Measurements from ENCODE around the gene TUT4. TPM values are rescaled to one million over a fixed set of nuclear protein-coding genes. Genes with fewer than 3 reads are reported as not detected.

Gene TUT4
- total RNA-seq (10 to 100 TPM; 25.5 to 40.6 (median 32.5) TPM), polyA plus RNA-seq (10 to 100 TPM; 16.9 to 26.6 TPM)
- long read RNA-seq, donor 1, full-length matches to known transcripts = 2 of 26 reads
- long read RNA-seq, donor 1, partial matches to known transcripts = 15 of 26 reads
- long read RNA-seq, donor 1, other reads (novel, unspliced or antisense) = 9 of 26 reads
- long read RNA-seq, donor 2, partial matches to known transcripts = 12 of 21 reads
- long read RNA-seq, donor 2, other reads (novel, unspliced or antisense) = 8 of 21 reads
- long read RNA-seq, donor 3, partial matches to known transcripts = 19 of 34 reads
- long read RNA-seq, donor 3, other reads (novel, unspliced or antisense) = 15 of 34 reads

GRCh38 chr1:52552505-52553361, at the start of gene TUT4:
TUT4 (minus strand) TSS chr1:52553092; CDS start chr1:52526280, 26,812 bp downstream.
- 1% methylated on average over 60 to 68 of the region's 68 CpGs for WGBS, 2 donors
- DNase-seq (peak; percentile 81 to 86), ATAC-seq (peak; percentile 88 to 96 (median 92))
- Histone ChIP-seq H3K4me1 (peaks cover 0 to 37% (median 27%) of the 10 kb centered on the region in 9 donors), H3K27me3 (no peaks in the 10 kb centered on the region), H3K36me3 (no peaks in the 10 kb centered on the region), H3K9me3 (no peaks in the 10 kb centered on the region), H3K27ac (peak within 1 kb of the TSS; percentile 67 to 94 (median 89)), H3K4me3 (peak within 1 kb of the TSS; percentile 87 to 99 (median 96))
- peak in 3 of 9 donors; percentile 21 to 24 (median 23) for TF ChIP-seq CTCF (IDR thresholded peaks at IDR 0.05)
- intact Hi-C loops (cut with DNase I) = loop anchor here in 5 of 10 donors (2.0 to 10.0 kb wide), 5 partner anchors 50 to 135 kb away; partner anchors contain the start of genes GPX7 (in 5 of the 5) and SHISAL2A (in 1 of the 5)

DNA sequence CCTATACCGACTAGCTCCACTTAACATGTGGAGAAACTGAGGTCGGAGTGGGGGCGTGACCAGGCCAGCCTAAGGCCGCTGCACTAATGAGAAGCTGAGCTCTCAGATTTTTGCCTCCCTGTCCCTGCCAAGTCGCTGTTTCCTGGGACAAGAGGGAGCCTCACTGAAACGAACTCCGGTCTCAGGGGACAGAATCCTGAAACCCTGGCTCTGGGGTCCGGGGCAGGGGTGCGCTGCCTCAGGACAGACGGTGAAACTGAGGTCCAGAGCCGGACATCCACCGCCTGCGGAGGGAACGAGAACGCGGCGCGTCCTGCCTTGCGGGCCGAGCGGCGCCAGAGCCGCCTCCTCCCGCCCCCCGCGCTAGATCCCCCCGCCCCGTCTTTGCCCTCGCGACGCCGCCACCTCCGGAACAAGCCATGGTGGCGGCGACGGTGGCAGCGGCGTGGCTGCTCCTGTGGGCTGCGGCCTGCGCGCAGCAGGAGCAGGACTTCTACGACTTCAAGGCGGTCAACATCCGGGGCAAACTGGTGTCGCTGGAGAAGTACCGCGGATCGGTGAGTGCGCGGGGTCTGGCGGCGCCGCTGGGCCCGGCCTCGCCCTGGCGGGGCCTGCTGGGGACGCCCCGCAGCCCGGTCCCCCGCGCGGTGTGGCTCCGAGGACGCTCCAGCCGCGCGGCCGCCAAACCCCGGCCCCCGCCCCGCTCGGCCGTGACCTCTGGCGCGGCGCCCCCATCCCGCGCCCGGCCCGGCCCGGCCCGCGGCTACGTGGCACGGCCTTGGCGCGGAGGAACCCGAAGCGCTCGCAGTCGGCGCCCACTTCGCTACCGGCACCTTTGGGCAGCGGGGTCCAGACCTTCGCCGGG, 49.3 kb upstream of the TUT4 start, which contains the start of gene GPX7:
GPX7 (plus strand) TSS at position 381 of the 865 bp plus-strand sequence; CDS start at position 420, 39 bp downstream.
- Histone ChIP-seq H3K27me3 (no peaks in the 10 kb centered on the region), H3K4me1 (peaks cover 3 to 42% (median 27%) of the 10 kb centered on the region in 9 donors), H3K36me3 (peaks cover 0 to 15% (median 8%) of the 10 kb centered on the region in 9 donors), H3K27ac (peak within 1 kb of the TSS; percentile 70 to 92 (median 84)), H3K4me3 (peak within 1 kb of the TSS; percentile 44 to 69 (median 60)), H3K9me3 (no peaks in the 10 kb centered on the region)
- 1 to 2% methylated on average over 77 to 97 of the region's 97 CpGs for WGBS, 2 donors
- TF ChIP-seq CTCF (IDR thresholded peaks at IDR 0.05) = no peak
- intact Hi-C loops (cut with DNase I) = loop anchor here in 5 of 10 donors (2.0 to 5.0 kb wide), 3 partner anchors 37 to 50 kb away; partner anchors contain the start of gene TUT4 (in 5 of the 5)
- peak; percentile 57 to 83 (median 71) for ATAC-seq
- peak; percentile 39 to 49 for DNase-seq

GRCh38 chr1:52601519-52601918, 48.6 kb upstream of the TUT4 start:
- Histone ChIP-seq H3K9me3 (no peaks in the 10 kb centered on the region), H3K4me1 (peaks cover 3 to 42% (median 27%) of the 10 kb centered on the region in 9 donors), H3K4me3 (peak overlapping the region in 8 of 10 donors; percentile 51 to 69 (median 60)), H3K27ac (peak overlapping the region in 9 of 10 donors; percentile 70 to 92 (median 85)), H3K36me3 (peaks cover 0 to 8% (median under 1%) of the 10 kb centered on the region in 9 donors), H3K27me3 (no peaks in the 10 kb centered on the region)
- no peak for DNase-seq
- intact Hi-C loops (cut with DNase I) = loop anchor here in 4 of 10 donors (2.0 to 5.0 kb wide), 2 partner anchors 37 to 49 kb away; partner anchors contain the start of gene TUT4 (in 3 of the 4)
- ATAC-seq = no peak
- no peak for TF ChIP-seq CTCF (IDR thresholded peaks at IDR 0.05)
- 60 to 69% methylated on average over 3 of the region's 3 CpGs for WGBS, 2 donors

Measured in heart right ventricle (tissue), 16 donors.